ENCODE results near the gene APOBEC4. TPM values are rescaled to one million over a fixed set of nuclear protein-coding genes. Genes with fewer than 3 reads are reported as not detected.
"Not testable (repeated sequence)": the region's sequence is repeated elsewhere in the genome, so short reads cannot be mapped to it uniquely, and the experiment has no call there.

The APOBEC4 gene
- total and polyA plus RNA-seq, 4 experiments from 2014 or later = not detected

GRCh38 chr1:183628537-183628936 lies 24.6 kb downstream of the APOBEC4 start:
- Mint-ChIP-seq H3K36me3 (peaks cover 29 to 64% of the 10 kb centered on the region in 2 donors), H3K27me3 (no peaks in the 10 kb centered on the region), H3K4me3 (peak overlapping the region in 5 of 8 donors; percentile 4 to 55 (median 27)), H3K27ac (peak overlapping the region; percentile 31 to 89 (median 70)), H3K9me3 (no peaks in the 10 kb centered on the region), H3K4me1 (peaks cover 27 to 46% (median 36%) of the 10 kb centered on the region in 4 donors)
- intact Hi-C loops (cut with micrococcal nuclease) = loop anchor here (5.0 kb wide), 1 partner anchor 36 kb away; the partner anchor contains the start of gene NCF2
- Histone ChIP-seq H3K9me3 (ENCODE audit: control insufficient read depth in 1 of 2, low read length in 2 of 2) (no peaks in the 10 kb centered on the region), H3K4me3 (ENCODE audit: low read length in 2 of 2) (no peak overlapping the region), H3K27ac (ENCODE audit: low read depth, low read length) (no peak overlapping the region), H3K4me1 (ENCODE audit: insufficient read depth, low read length) (peaks cover 65% of the 10 kb centered on the region), H3K36me3 (ENCODE audit: insufficient read depth, low read length) (peaks cover 38% of the 10 kb centered on the region), H3K27me3 (ENCODE audit: insufficient read depth, low read length) (no peaks in the 10 kb centered on the region)
- ChIA-PET POLR2A (ENCODE audit: partially characterized antibody) (interaction anchor here (0.9 kb wide), 1 partner anchor 327 kb away, joined by 3 read pairs; no protein-coding TSS in a partner anchor), CTCF (ENCODE audit: partially characterized antibody) (interaction anchor here (0.6 to 2.7 kb wide), 7 partner anchors 19 to 280 kb away, joined by 3 to 10 read pairs (median 3); no protein-coding TSS in a partner anchor)
- DNase-seq = no peak

DNA sequence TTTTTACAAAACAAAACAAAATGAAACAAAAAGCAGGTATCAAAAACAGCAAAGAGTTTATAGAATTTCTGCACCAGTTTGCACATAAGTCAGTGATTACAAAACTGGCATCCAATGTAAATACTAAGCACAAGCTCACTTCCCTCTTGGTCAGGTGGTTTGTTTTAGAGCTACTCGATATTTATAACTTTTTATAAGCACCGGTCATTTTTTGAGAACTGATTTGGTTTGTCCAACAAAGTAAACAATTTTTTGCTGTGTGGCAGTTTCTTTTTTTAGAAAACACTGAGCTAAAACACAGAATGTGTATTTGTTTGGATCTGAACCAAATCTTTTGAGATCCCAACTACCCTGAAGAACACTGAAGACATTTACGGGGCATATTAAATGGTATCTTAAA lies 26.9 kb downstream of the APOBEC4 start:
- H3K27me3 Mint-ChIP-seq; H3K4me3 Mint-ChIP-seq; H3K27ac ChIP-seq (ENCODE audit: low read depth, low read length); POLR2A ChIA-PET (ENCODE audit: partially characterized antibody); H3K4me3 ChIP-seq (ENCODE audit: low read length in 2 of 2); DNase-seq; H3K27me3 ChIP-seq (ENCODE audit: insufficient read depth, low read length); H3K9me3 ChIP-seq (ENCODE audit: control insufficient read depth in 1 of 2, low read length in 2 of 2); H3K9me3 Mint-ChIP-seq: not testable (repeated sequence)
- intact Hi-C loops (cut with micrococcal nuclease) = loop anchor here (5.0 kb wide), 1 partner anchor 34 kb away; the partner anchor contains the start of gene NCF2
- Histone ChIP-seq H3K36me3 (ENCODE audit: insufficient read depth, low read length) (peaks cover 32% of the 10 kb centered on the region), H3K4me1 (ENCODE audit: insufficient read depth, low read length) (peaks cover 42% of the 10 kb centered on the region)
- Mint-ChIP-seq H3K27ac (peak overlapping the region; percentile 8 to 75 (median 43)), H3K36me3 (peaks cover 29 to 59% of the 10 kb centered on the region in 2 donors), H3K4me1 (peaks cover 20 to 37% (median 23%) of the 10 kb centered on the region in 4 donors)
- CTCF ChIA-PET (ENCODE audit: partially characterized antibody) = interaction anchor here (1.1 to 2.4 kb wide), 5 partner anchors 8 to 294 kb away, joined by 3 to 10 read pairs (median 3); no protein-coding TSS in a partner anchor

- peaks cover 11% of the 10 kb centered on the region for H3K4me1 ChIP-seq (ENCODE audit: insufficient read depth, low read length)
- Mint-ChIP-seq H3K36me3 (peaks cover 12 to 34% of the 10 kb centered on the region in 2 donors), H3K27ac (peak overlapping the region; percentile 25 to 67 (median 49)), H3K27me3 (no peaks in the 10 kb centered on the region), H3K9me3 (no peaks in the 10 kb centered on the region), H3K4me3 (no peak overlapping the region), H3K4me1 (peaks cover under 1 to 10% (median 7%) of the 10 kb centered on the region in 4 donors)
- ChIA-PET CTCF (ENCODE audit: partially characterized antibody) (interaction anchor here (0.9 to 2.4 kb wide), 5 partner anchors 9 to 346 kb away, joined by 3 to 15 read pairs (median 3); no protein-coding TSS in a partner anchor), POLR2A (ENCODE audit: partially characterized antibody) (no interaction called here)
- H3K27me3 ChIP-seq (ENCODE audit: insufficient read depth, low read length) = no peaks in the 10 kb centered on the region
- H3K36me3 ChIP-seq (ENCODE audit: insufficient read depth, low read length) = peaks cover 15% of the 10 kb centered on the region
- DNase-seq = peak; percentile 42 to 60 (median 50)
- no peak overlapping the region for H3K4me3 ChIP-seq (ENCODE audit: low read length in 2 of 2)
- H3K27ac ChIP-seq (ENCODE audit: low read depth, low read length) = no peak overlapping the region
- no peaks in the 10 kb centered on the region for H3K9me3 ChIP-seq (ENCODE audit: control insufficient read depth in 1 of 2, low read length in 2 of 2)
- intact Hi-C loops (cut with micrococcal nuclease) = loop anchor here (1.0 to 5.0 kb wide), 3 partner anchors 81 to 661 kb away; no protein-coding TSS in a partner anchor
Observed at GRCh38 chr1:183622884-183623785, 30.0 kb downstream of the APOBEC4 start.

GRCh38 chr1:183622013-183622412 lies 31.1 kb downstream of the APOBEC4 start:
- peak overlapping the region in 2 of 7 donors; percentile 10 to 48 for H3K27ac Mint-ChIP-seq
- H3K4me1 ChIP-seq (ENCODE audit: insufficient read depth, low read length) = peaks cover 4% of the 10 kb centered on the region
- H3K36me3 ChIP-seq (ENCODE audit: insufficient read depth, low read length) = peaks cover 7% of the 10 kb centered on the region
- H3K4me3 ChIP-seq (ENCODE audit: low read length in 2 of 2) = no peak overlapping the region
- H3K4me3 Mint-ChIP-seq = no peak overlapping the region
- no peaks in the 10 kb centered on the region for H3K9me3 ChIP-seq (ENCODE audit: control insufficient read depth in 1 of 2, low read length in 2 of 2)
- no peak for DNase-seq
- H3K4me1 Mint-ChIP-seq = peaks cover 0 to 11% (median 6%) of the 10 kb centered on the region in 4 donors
- no peaks in the 10 kb centered on the region for H3K27me3 ChIP-seq (ENCODE audit: insufficient read depth, low read length)
- CTCF ChIA-PET (ENCODE audit: partially characterized antibody) = interaction anchor here (1.4 to 2.4 kb wide), 2 partner anchors 10 to 153 kb away, joined by 3 to 15 read pairs; no protein-coding TSS in a partner anchor
- no peaks in the 10 kb centered on the region for H3K27me3 Mint-ChIP-seq
- H3K9me3 Mint-ChIP-seq = no peaks in the 10 kb centered on the region
- no peak overlapping the region for H3K27ac ChIP-seq (ENCODE audit: low read depth, low read length)
- peaks cover 12 to 29% of the 10 kb centered on the region in 2 donors for H3K36me3 Mint-ChIP-seq
- POLR2A ChIA-PET (ENCODE audit: partially characterized antibody) = no interaction called here
- intact Hi-C loops (cut with micrococcal nuclease) = loop anchor here (5.0 kb wide), 2 partner anchors 80 to 660 kb away; no protein-coding TSS in a partner anchor

GRCh38 chr1:183620311-183620710 lies 32.8 kb downstream of the APOBEC4 start:
- Mint-ChIP-seq H3K36me3 (peaks cover 11 to 17% of the 10 kb centered on the region in 2 donors), H3K4me3 (no peak overlapping the region), H3K9me3 (no peaks in the 10 kb centered on the region), H3K27ac (peak overlapping the region in 3 of 7 donors; percentile 37 to 72 (median 48)), H3K4me1 (peaks cover 0 to 10% (median 5%) of the 10 kb centered on the region in 4 donors), H3K27me3 (no peaks in the 10 kb centered on the region)
- no peak overlapping the region for H3K4me3 ChIP-seq (ENCODE audit: low read length in 2 of 2)
- POLR2A ChIA-PET (ENCODE audit: partially characterized antibody) = no interaction called here
- no peak for DNase-seq
- CTCF ChIA-PET (ENCODE audit: partially characterized antibody) = no interaction called here
- H3K27ac ChIP-seq (ENCODE audit: low read depth, low read length) = no peak overlapping the region
- H3K9me3 ChIP-seq (ENCODE audit: control insufficient read depth in 1 of 2, low read length in 2 of 2) = no peaks in the 10 kb centered on the region
- intact Hi-C loops (cut with micrococcal nuclease) = loop anchor here (5.0 kb wide), 2 partner anchors 78 to 658 kb away; no protein-coding TSS in a partner anchor
- H3K4me1 ChIP-seq (ENCODE audit: insufficient read depth, low read length) = no peaks in the 10 kb centered on the region
- no peaks in the 10 kb centered on the region for H3K27me3 ChIP-seq (ENCODE audit: insufficient read depth, low read length)
- no peaks in the 10 kb centered on the region for H3K36me3 ChIP-seq (ENCODE audit: insufficient read depth, low read length)

GRCh38 chr1:183619781-183620180 lies 33.3 kb downstream of the APOBEC4 start:
- H3K27ac Mint-ChIP-seq = peak overlapping the region in 3 of 7 donors; percentile 8 to 64 (median 48)
- DNase-seq = no peak
- H3K4me3 Mint-ChIP-seq = no peak overlapping the region
- H3K4me1 Mint-ChIP-seq = peaks cover 0 to 10% (median 5%) of the 10 kb centered on the region in 4 donors
- CTCF ChIA-PET (ENCODE audit: partially characterized antibody) = no interaction called here
- no peaks in the 10 kb centered on the region for H3K4me1 ChIP-seq (ENCODE audit: insufficient read depth, low read length)
- peaks cover under 1 to 1% of the 10 kb centered on the region in 2 donors for H3K27me3 Mint-ChIP-seq
- no peak overlapping the region for H3K4me3 ChIP-seq (ENCODE audit: low read length in 2 of 2)
- H3K9me3 Mint-ChIP-seq = no peaks in the 10 kb centered on the region
- intact Hi-C loops (cut with micrococcal nuclease) = loop anchor here (5.0 kb wide), 2 partner anchors 77 to 657 kb away; no protein-coding TSS in a partner anchor
- no peaks in the 10 kb centered on the region for H3K9me3 ChIP-seq (ENCODE audit: control insufficient read depth in 1 of 2, low read length in 2 of 2)
- H3K36me3 Mint-ChIP-seq = peaks cover 8 to 12% of the 10 kb centered on the region in 2 donors
- no peaks in the 10 kb centered on the region for H3K27me3 ChIP-seq (ENCODE audit: insufficient read depth, low read length)
- no peak overlapping the region for H3K27ac ChIP-seq (ENCODE audit: low read depth, low read length)
- no peaks in the 10 kb centered on the region for H3K36me3 ChIP-seq (ENCODE audit: insufficient read depth, low read length)
- POLR2A ChIA-PET (ENCODE audit: partially characterized antibody) = no interaction called here

- intact Hi-C loops (cut with micrococcal nuclease); H3K4me3 Mint-ChIP-seq; H3K27me3 Mint-ChIP-seq; DNase-seq; H3K27ac Mint-ChIP-seq; H3K36me3 Mint-ChIP-seq; H3K27me3 ChIP-seq (ENCODE audit: insufficient read depth, low read length); H3K9me3 ChIP-seq (ENCODE audit: control insufficient read depth in 1 of 2, low read length in 2 of 2); H3K9me3 Mint-ChIP-seq; H3K27ac ChIP-seq (ENCODE audit: low read depth, low read length); H3K4me3 ChIP-seq (ENCODE audit: low read length in 2 of 2); H3K4me1 ChIP-seq (ENCODE audit: insufficient read depth, low read length); H3K4me1 Mint-ChIP-seq; H3K36me3 ChIP-seq (ENCODE audit: insufficient read depth, low read length); CTCF ChIA-PET (ENCODE audit: partially characterized antibody); POLR2A ChIA-PET (ENCODE audit: partially characterized antibody): not testable (repeated sequence)
Observed at GRCh38 chr1:183618202-183618601, 34.9 kb downstream of the APOBEC4 start.
